H9 (cell line): ENCODE measurements around the gene PLEKHA1. TPM values are rescaled to one million over a fixed set of nuclear protein-coding genes. Genes with fewer than 3 reads are reported as not detected.

Source experiments
- DNase-seq: peaks from one replicate; pipeline ENCODE4 v3.0.0-alpha.2; 2017
- H2AFZ ChIP-seq: one replicate; pipeline ENCODE4 v1.6.1; 2013; ENCODE audit warnings: mild to moderate bottlenecking, low read length, control low read depth, moderate library complexity
- H2AK5ac ChIP-seq: 2 replicates; pipeline ENCODE4 v1.6.1; 2013; ENCODE audit warnings: low read length, control low read depth, mixed read lengths; ENCODE audit not compliant: insufficient read length
- H2BK120ac ChIP-seq: one replicate; pipeline ENCODE4 v1.6.1; 2013; ENCODE audit warnings: low read depth, mild to moderate bottlenecking, low read length, control low read depth, inconsistent platforms; ENCODE audit not compliant: poor library complexity, severe bottlenecking
- H2BK12ac ChIP-seq: 2 replicates; pipeline ENCODE4 v1.6.1; 2013; ENCODE audit warnings: low read length, control low read depth, mixed read lengths, low read depth; ENCODE audit not compliant: insufficient read length
- H2BK15ac ChIP-seq: 2 replicates; pipeline ENCODE4 v1.6.1; 2013; ENCODE audit warnings: low read depth, low read length, control low read depth
- H2BK20ac ChIP-seq: one replicate; pipeline ENCODE4 v1.6.1; 2013; ENCODE audit warnings: low read depth, mild to moderate bottlenecking, low read length, control low read depth, inconsistent platforms; ENCODE audit not compliant: poor library complexity, severe bottlenecking
- H2BK5ac ChIP-seq: 2 replicates; pipeline ENCODE4 v1.6.1; 2013; ENCODE audit warnings: low read length, control low read depth, mixed read lengths; ENCODE audit not compliant: insufficient read length
- H3K14ac ChIP-seq: 2 replicates; pipeline ENCODE4 v1.6.1; 2013; ENCODE audit warnings: low read length, control low read depth; ENCODE audit not compliant: insufficient read depth
- H3K18ac ChIP-seq: 2 replicates; pipeline ENCODE4 v1.6.1; 2013; ENCODE audit warnings: low read depth, mild to moderate bottlenecking, mixed read lengths, low read length, control low read depth; ENCODE audit not compliant: insufficient read length
- H3K23ac ChIP-seq: 2 replicates; pipeline ENCODE4 v1.6.1; 2013; ENCODE audit warnings: low read length, control low read depth, mixed read lengths, low read depth; ENCODE audit not compliant: insufficient read length
- H3K23me2 ChIP-seq: 2 replicates; pipeline ENCODE4 v1.6.1; 2013; ENCODE audit warnings: low read depth, mild to moderate bottlenecking, mixed read lengths, low read length, control low read depth; ENCODE audit not compliant: insufficient read length, poor library complexity, severe bottlenecking
- H3K27ac ChIP-seq: 2 replicates; pipeline ENCODE4 v1.5.1; 2013; ENCODE audit warnings: low read length, control low read depth, mixed read lengths, low read depth; ENCODE audit not compliant: insufficient read length
- H3K27me3 ChIP-seq: 2 replicates; pipeline ENCODE4 v1.6.1; 2013; ENCODE audit warnings: low read length, control low read depth, inconsistent platforms; ENCODE audit not compliant: insufficient read depth
- H3K4ac ChIP-seq: 2 replicates; pipeline ENCODE4 v1.6.1; 2013; ENCODE audit warnings: low read depth, mild to moderate bottlenecking, control low read depth, inconsistent platforms, low read length, moderate library complexity
- H3K4me1 ChIP-seq: 2 replicates; pipeline ENCODE4 v1.6.1; 2013; ENCODE audit warnings: low read length, control low read depth, inconsistent platforms; ENCODE audit not compliant: insufficient read depth
- H3K4me2 ChIP-seq: 2 replicates; pipeline ENCODE4 v1.6.1; 2013; ENCODE audit warnings: low read length, control low read depth, mixed read lengths; ENCODE audit not compliant: insufficient read length, insufficient read depth
- H3K56ac ChIP-seq: 2 replicates; pipeline ENCODE4 v1.6.1; 2013; ENCODE audit warnings: low read depth, mild to moderate bottlenecking, mixed read lengths, low read length, control low read depth; ENCODE audit not compliant: insufficient read length
- H3K79me1 ChIP-seq: 2 replicates; pipeline ENCODE4 v1.6.1; 2013; ENCODE audit warnings: low read depth, mild to moderate bottlenecking, moderate library complexity, low read length, control low read depth, inconsistent platforms; ENCODE audit not compliant: insufficient read depth, poor library complexity, severe bottlenecking
- H3K79me2 ChIP-seq: 2 replicates; pipeline ENCODE4 v1.6.1; 2013; ENCODE audit warnings: low read length, control low read depth, inconsistent platforms; ENCODE audit not compliant: insufficient read depth
- H3K9ac ChIP-seq: 2 replicates; pipeline ENCODE4 v1.6.1; 2013; ENCODE audit warnings: low read length, control low read depth, mixed read lengths; ENCODE audit not compliant: insufficient read length; ENCODE audit errors: extremely low read depth
- H3K9me3 ChIP-seq: one replicate; pipeline ENCODE4 v1.6.1; 2013; ENCODE audit warnings: low read depth, low read length, inconsistent platforms; ENCODE audit not compliant: control insufficient read depth
- H3T11ph ChIP-seq: one replicate; pipeline ENCODE4 v1.6.1; 2013; ENCODE audit warnings: mild to moderate bottlenecking, low read length, control low read depth, inconsistent platforms
- H4K20me1 ChIP-seq: one replicate; pipeline ENCODE4 v1.6.1; 2013; ENCODE audit not compliant: control insufficient read depth, insufficient read length, insufficient read depth
- H4K5ac ChIP-seq: 2 replicates; pipeline ENCODE4 v1.6.1; 2013; ENCODE audit warnings: low read depth, mild to moderate bottlenecking, mixed read lengths, low read length, control low read depth; ENCODE audit not compliant: insufficient read length
- H4K8ac ChIP-seq: replicated peaks from 2 replicates; pipeline ENCODE4 v1.6.1; 2013; ENCODE audit warnings: low read length, control low read depth, mixed read lengths, low read depth; ENCODE audit not compliant: insufficient read length
- H4K91ac ChIP-seq: 2 replicates; pipeline ENCODE4 v1.6.1; 2013; ENCODE audit warnings: low read depth, mild to moderate bottlenecking, moderate library complexity, mixed read lengths, low read length, control low read depth; ENCODE audit not compliant: insufficient read length
- H3K27ac Mint-ChIP-seq, 3 experiments: 2 replicates in 2 of 3; 3 replicates in 1 of 3; pipeline ENCODE4 v1.8.0; 2020 to 2021; ENCODE audit warnings: mixed read lengths in 3 of 3, mild to moderate bottlenecking in 1 of 3, moderate library complexity in 1 of 3
- H3K27me3 Mint-ChIP-seq: 2 replicates; pipeline ENCODE4 v1.8.0; 2021; ENCODE audit warnings: low read depth, mild to moderate bottlenecking, moderate library complexity, mixed read lengths
- H3K36me3 Mint-ChIP-seq, 3 experiments: 2 replicates in 2 of 3; 3 replicates in 1 of 3; pipeline ENCODE4 v1.8.0; 2020 to 2021; ENCODE audit warnings: low read depth in 3 of 3, mixed read lengths in 3 of 3; ENCODE audit not compliant: insufficient read depth in 1 of 3
- H3K4me1 Mint-ChIP-seq, 2 experiments: 2 replicates each; pipeline ENCODE4 v1.8.0; 2020; ENCODE audit warnings: mixed read lengths in 2 of 2
- H3K4me3 Mint-ChIP-seq, 2 experiments: 2 replicates in 1 of 2; 3 replicates in 1 of 2; pipeline ENCODE4 v1.8.0; 2020 to 2021; ENCODE audit warnings: mild to moderate bottlenecking in 2 of 2, mixed read lengths in 2 of 2, moderate library complexity in 1 of 2
- H3K9me3 Mint-ChIP-seq, 2 experiments: 2 replicates in 1 of 2; 3 replicates in 1 of 2; pipeline ENCODE4 v1.8.0; 2020; ENCODE audit warnings: mild to moderate bottlenecking in 2 of 2, mixed read lengths in 2 of 2, moderate library complexity in 1 of 2
- WGBS: extraction: QIAGEN DNeasy Blood & Tissue Kit; methylation state at CpG from one replicate; pipeline ENCODE4 v1.1.7; 2013; ENCODE audit warnings: missing lambda C conversion rate, low lambda C conversion rate, mixed read lengths; ENCODE audit not compliant: insufficient read length; ENCODE audit errors: extremely low coverage; 5-methylcytosine and 5-hydroxymethylcytosine counted together
- total RNA-seq: library from RNA; stranded (reverse); gene quantifications from 2 replicates; pipeline ENCODE4 v1.2.1, GENCODE V29; 2021
- TF ChIP-seq, protein P1 (sequence below): fragments of 200-600 bp; sonication (generic); conservative IDR thresholded peaks from 3 replicates; pipeline ENCODE4 v1.8.0; 2021; ENCODE audit warnings: antibody characterized with exemption, mild to moderate bottlenecking

PLEKHA1 gene
- total RNA-seq, 1 experiment from 2014 or later: 32.7 TPM

- Histone ChIP-seq H3K14ac (no peak overlapping the region), H2BK120ac (no peak overlapping the region), H4K5ac (no peak overlapping the region), H4K20me1 (no peaks in the 10 kb centered on the region), H3K56ac (no peak overlapping the region), H4K8ac (no peak overlapping the region), H3K79me1 (peaks cover 5% of the 10 kb centered on the region), H3K23ac (no peak overlapping the region), H3K23me2 (peaks cover 12% of the 10 kb centered on the region), H3K27me3 (no peaks in the 10 kb centered on the region; the same call in 1 of the 2 replicates), H3K9ac (no peak overlapping the region), H2BK20ac (no peak overlapping the region), H2BK5ac (no peak overlapping the region), H2AK5ac (no peak overlapping the region), H3K4me1 (no peaks in the 10 kb centered on the region), H3K27ac (no peak overlapping the region), H3K18ac (no peak overlapping the region), H3K4ac (no peak overlapping the region), H2AFZ (no peak overlapping the region), H3K9me3 (no peaks in the 10 kb centered on the region), H2BK15ac (no peak overlapping the region), H3T11ph (no peak overlapping the region), H4K91ac (no peak overlapping the region), H2BK12ac (no peak overlapping the region), H3K4me2 (peak overlapping the region; percentile 50), H3K79me2 (no peaks in the 10 kb centered on the region; the same call in 1 of the 2 replicates)
- Mint-ChIP-seq H3K27me3 (peaks cover 29% of the 10 kb centered on the region), H3K4me3 (peak overlapping the region; percentile 85 to 92), H3K9me3 (no peaks in the 10 kb centered on the region; a peak in 2 of 5 replicates), H3K4me1 (peaks cover 22 to 24% of the 10 kb centered on the region in 2 experiments), H3K27ac (peak overlapping the region; percentile 75 to 96 (median 83); a peak in 3 of 7 replicates), H3K36me3 (peaks cover 4 to 13% (median 10%) of the 10 kb centered on the region in 3 experiments; a peak in 5 of 7 replicates)
- no CpG with 5 or more reads among the region's 7 CpGs for WGBS
- TF ChIP-seq, protein P1, sequence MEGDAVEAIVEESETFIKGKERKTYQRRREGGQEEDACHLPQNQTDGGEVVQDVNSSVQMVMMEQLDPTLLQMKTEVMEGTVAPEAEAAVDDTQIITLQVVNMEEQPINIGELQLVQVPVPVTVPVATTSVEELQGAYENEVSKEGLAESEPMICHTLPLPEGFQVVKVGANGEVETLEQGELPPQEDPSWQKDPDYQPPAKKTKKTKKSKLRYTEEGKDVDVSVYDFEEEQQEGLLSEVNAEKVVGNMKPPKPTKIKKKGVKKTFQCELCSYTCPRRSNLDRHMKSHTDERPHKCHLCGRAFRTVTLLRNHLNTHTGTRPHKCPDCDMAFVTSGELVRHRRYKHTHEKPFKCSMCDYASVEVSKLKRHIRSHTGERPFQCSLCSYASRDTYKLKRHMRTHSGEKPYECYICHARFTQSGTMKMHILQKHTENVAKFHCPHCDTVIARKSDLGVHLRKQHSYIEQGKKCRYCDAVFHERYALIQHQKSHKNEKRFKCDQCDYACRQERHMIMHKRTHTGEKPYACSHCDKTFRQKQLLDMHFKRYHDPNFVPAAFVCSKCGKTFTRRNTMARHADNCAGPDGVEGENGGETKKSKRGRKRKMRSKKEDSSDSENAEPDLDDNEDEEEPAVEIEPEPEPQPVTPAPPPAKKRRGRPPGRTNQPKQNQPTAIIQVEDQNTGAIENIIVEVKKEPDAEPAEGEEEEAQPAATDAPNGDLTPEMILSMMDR: no peak
- no peak for DNase-seq
These were observed 1.2 kb downstream of the PLEKHA1 start for GRCh38 chr10:122375679-122376160.
